RWPE2 (cell line): ENCODE measurements around the gene CMIP.

Source experiments
- ATAC-seq: fragments of 200-7000 bp; cut with Tn5 transposase; 3 replicates; pipeline ENCODE4 v1.9.1; 2021; ENCODE audit warnings: low read depth
- DNase-seq: peaks from one replicate; pipeline ENCODE4 v3.0.0-alpha.2; 2020; ENCODE audit warnings: low spot score
- H3K27ac ChIP-seq: fragments of 450-650 bp; 2 replicates; pipeline ENCODE4 v1.5.1; 2017; ENCODE audit warnings: mild to moderate bottlenecking; ENCODE audit not compliant: poor library complexity, severe bottlenecking
- H3K27me3 ChIP-seq: fragments of 250-450 bp; sonication (Bioruptor Pico); 2 replicates; pipeline ENCODE4 v1.5.1; 2021; ENCODE audit warnings: mild to moderate bottlenecking, moderate library complexity; ENCODE audit not compliant: insufficient read depth, poor library complexity, severe bottlenecking
- H3K36me3 ChIP-seq: fragments of 250-450 bp; sonication (Bioruptor Pico); 2 replicates; pipeline ENCODE4 v1.5.1; 2020; ENCODE audit warnings: low read depth, mild to moderate bottlenecking, moderate library complexity
- H3K4me1 ChIP-seq: fragments of 250-450 bp; sonication (Bioruptor Pico); 2 replicates; pipeline ENCODE4 v1.5.1; 2021; ENCODE audit warnings: mild to moderate bottlenecking, moderate library complexity; ENCODE audit not compliant: insufficient read depth, poor library complexity, severe bottlenecking
- H3K4me3 ChIP-seq: fragments of 250-450 bp; sonication (Bioruptor Pico); 2 replicates; pipeline ENCODE4 v1.5.1; 2021; ENCODE audit warnings: mild to moderate bottlenecking, moderate library complexity; ENCODE audit not compliant: severe bottlenecking
- H3K9me3 ChIP-seq: fragments of 250-450 bp; sonication (Bioruptor Pico); 2 replicates; pipeline ENCODE4 v1.5.1; 2021; ENCODE audit warnings: mild to moderate bottlenecking, moderate library complexity; ENCODE audit not compliant: severe bottlenecking
- TF ChIP-seq, protein P1 (sequence below): fragments of 450-650 bp; IDR thresholded peaks from one replicate; pipeline ENCODE4 v1.5.1; 2017; ENCODE audit warnings: mild to moderate bottlenecking, moderate library complexity; ENCODE audit not compliant: poor library complexity, severe bottlenecking

The CMIP gene

DNA sequence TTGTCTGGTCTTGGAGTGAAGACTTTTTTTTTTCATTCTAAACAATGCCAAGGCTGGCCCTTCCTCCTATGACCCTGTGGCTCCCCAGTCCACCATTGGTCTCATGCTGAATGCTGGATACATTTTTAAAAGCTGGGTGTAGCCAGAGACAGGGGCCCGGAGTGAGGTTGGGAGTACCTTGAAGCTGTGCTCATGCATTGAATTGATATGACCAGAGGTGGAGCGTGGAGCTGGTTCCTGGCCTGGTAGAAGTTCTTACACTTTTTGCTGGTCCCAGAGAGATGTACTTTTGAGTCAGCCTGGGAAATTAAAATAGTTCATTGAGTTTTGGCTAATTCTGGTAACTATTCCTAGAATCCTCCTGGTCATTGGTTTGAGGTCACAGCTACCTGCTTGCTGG, 83.6 kb downstream of the CMIP start:
- peak overlapping the region; percentile 98 for H3K27ac ChIP-seq
- ATAC-seq (no peak), DNase-seq (no peak)
- H3K36me3 ChIP-seq: peaks cover 27% of the 10 kb centered on the region
- H3K9me3 ChIP-seq: no peaks in the 10 kb centered on the region
- peaks cover 94% of the 10 kb centered on the region for H3K4me1 ChIP-seq
- no peak overlapping the region for H3K4me3 ChIP-seq
- no peaks in the 10 kb centered on the region for H3K27me3 ChIP-seq
- TF ChIP-seq, protein P1, sequence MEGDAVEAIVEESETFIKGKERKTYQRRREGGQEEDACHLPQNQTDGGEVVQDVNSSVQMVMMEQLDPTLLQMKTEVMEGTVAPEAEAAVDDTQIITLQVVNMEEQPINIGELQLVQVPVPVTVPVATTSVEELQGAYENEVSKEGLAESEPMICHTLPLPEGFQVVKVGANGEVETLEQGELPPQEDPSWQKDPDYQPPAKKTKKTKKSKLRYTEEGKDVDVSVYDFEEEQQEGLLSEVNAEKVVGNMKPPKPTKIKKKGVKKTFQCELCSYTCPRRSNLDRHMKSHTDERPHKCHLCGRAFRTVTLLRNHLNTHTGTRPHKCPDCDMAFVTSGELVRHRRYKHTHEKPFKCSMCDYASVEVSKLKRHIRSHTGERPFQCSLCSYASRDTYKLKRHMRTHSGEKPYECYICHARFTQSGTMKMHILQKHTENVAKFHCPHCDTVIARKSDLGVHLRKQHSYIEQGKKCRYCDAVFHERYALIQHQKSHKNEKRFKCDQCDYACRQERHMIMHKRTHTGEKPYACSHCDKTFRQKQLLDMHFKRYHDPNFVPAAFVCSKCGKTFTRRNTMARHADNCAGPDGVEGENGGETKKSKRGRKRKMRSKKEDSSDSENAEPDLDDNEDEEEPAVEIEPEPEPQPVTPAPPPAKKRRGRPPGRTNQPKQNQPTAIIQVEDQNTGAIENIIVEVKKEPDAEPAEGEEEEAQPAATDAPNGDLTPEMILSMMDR: no peak

DNA sequence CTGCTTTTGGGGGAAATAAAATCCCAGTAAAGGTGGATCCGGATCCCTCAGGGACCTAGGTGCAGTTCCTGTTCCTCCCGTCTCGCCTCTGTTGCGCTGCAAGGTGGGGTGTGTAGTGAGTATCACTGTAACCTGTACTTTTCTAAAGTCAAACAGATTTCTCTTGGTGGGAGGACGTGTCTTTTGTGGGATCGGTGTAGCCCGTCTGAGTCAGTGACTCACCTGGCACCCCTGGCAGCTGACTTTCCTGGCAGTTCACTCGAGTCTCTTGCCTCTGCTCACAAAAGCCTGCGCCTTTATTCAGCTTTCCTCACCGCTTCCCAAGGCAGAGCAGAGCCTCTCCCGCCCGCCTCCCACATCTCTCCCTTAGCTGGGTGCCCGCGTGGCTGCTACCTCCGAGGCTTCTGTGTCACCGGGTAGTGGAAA, 85.7 kb downstream of the CMIP start:
- peak; percentile 68 for ATAC-seq
- H3K27ac ChIP-seq: peak overlapping the region; percentile 98
- H3K4me3 ChIP-seq: no peak overlapping the region
- no peaks in the 10 kb centered on the region for H3K9me3 ChIP-seq
- TF ChIP-seq, protein P1: peak; percentile 32
- peak; percentile 90 for DNase-seq
- peaks cover 75% of the 10 kb centered on the region for H3K4me1 ChIP-seq
- peaks cover 21% of the 10 kb centered on the region for H3K36me3 ChIP-seq
- no peaks in the 10 kb centered on the region for H3K27me3 ChIP-seq

DNA sequence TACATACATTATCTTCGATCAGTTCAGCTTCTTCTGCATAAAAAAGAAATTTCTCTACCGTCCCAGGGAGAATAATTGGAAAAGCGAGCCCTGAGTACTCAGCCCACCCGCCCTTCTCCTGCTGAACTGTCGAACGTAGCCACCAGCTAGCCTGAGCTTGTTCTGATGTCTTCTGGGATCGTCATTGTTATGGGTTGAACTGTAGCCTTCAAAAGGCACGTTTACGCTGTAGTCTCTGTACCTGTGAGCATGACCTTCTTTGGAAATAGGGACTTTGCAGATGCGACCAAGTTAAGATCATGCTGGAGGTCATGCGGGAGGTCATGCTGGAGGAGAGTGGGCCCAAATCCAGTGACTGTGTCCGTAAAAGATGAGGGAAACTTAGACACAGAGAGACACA, 86.2 kb downstream of the CMIP start:
- peak overlapping the region; percentile 98 for H3K27ac ChIP-seq
- H3K4me3 ChIP-seq: no peak overlapping the region
- peaks cover 20% of the 10 kb centered on the region for H3K36me3 ChIP-seq
- H3K4me1 ChIP-seq: peaks cover 70% of the 10 kb centered on the region
- H3K9me3 ChIP-seq: no peaks in the 10 kb centered on the region
- peak; percentile 12; the same call in 2 of the 3 replicates for ATAC-seq
- TF ChIP-seq, protein P1: no peak
- H3K27me3 ChIP-seq: no peaks in the 10 kb centered on the region
- DNase-seq: no peak

DNA sequence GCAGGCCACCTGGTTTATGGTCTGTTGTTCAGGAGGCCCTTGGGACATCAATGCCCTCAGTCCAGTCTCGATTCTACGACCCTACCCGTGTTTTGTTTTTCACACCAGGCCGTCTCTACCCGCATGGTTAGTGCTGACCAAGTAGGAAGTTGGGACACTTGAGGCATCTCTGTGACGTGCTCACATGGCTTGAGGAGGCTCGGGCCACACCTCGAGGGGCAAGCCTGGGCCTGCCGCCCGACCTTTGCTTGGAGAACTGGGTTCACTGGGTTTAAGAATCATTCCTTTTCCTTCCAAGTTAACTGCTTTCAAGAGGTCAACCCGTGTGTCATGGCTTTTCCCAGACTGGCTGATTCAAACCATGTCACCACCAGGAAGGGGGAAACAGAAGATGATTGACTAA, 86.8 kb downstream of the CMIP start:
- Histone ChIP-seq H3K4me1 (peaks cover 64% of the 10 kb centered on the region), H3K27me3 (no peaks in the 10 kb centered on the region), H3K4me3 (no peak overlapping the region), H3K27ac (peak overlapping the region; percentile 98), H3K36me3 (peaks cover 22% of the 10 kb centered on the region), H3K9me3 (no peaks in the 10 kb centered on the region)
- DNase-seq: peak; percentile 98
- ATAC-seq: peak; percentile 60
- TF ChIP-seq, protein P1: no peak

DNA sequence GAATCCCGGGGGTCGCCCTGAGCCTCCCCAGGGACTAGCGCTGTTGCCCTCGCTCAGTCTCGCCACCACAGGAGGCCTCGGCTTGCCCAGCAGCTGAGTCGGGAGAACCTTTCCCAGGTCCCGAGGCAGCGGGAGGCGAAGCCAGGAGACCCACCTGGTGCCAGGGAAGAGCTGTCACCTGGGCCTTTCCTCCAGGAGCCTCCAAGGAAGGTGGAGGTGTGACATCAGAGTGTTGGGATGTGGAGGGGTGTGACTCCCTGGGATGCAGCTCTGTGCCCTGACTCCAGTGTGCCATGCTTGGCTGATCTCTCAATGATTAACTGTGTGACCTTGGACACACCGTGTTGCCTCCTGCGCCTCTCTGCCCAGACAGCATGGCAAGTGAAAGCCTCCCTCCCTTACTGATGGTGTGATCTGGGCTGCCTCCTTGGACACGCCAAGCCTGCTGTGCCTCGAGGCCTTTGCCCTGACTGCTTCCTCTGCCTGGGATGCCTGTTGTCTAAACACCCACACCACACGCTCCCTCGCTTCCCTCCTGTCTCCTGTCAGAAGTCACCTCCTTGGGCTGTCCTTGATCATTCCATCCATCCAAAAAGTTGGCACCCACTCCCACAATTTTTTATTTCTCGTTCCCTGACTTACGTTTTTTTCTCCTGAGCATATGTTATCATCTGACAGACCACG, 88.0 kb downstream of the CMIP start:
- H3K36me3 ChIP-seq: peaks cover 26% of the 10 kb centered on the region
- TF ChIP-seq, protein P1: no peak
- DNase-seq (no peak), ATAC-seq (no peak)
- H3K4me3 ChIP-seq: no peak overlapping the region
- peak overlapping the region; percentile 98 for H3K27ac ChIP-seq
- H3K4me1 ChIP-seq: peaks cover 54% of the 10 kb centered on the region
- H3K27me3 ChIP-seq: no peaks in the 10 kb centered on the region
- H3K9me3 ChIP-seq: no peaks in the 10 kb centered on the region
